Activated naive CD4-positive, alpha-beta T cell treated with anti-CD3 and anti-CD28 coated beads for 36 hours (primary cell): ENCODE results near the gene PRSS22. TPM values are rescaled to one million over a fixed set of nuclear protein-coding genes. Genes with fewer than 3 reads are reported as not detected.

ENCODE experiments used
- CTCF ChIA-PET: fragments of 350-600 bp; sonication (Branson Sonifier 250); formaldehyde crosslinking; loops from one replicate; lab custom pipeline; 2021; ENCODE audit warnings: antibody characterized with exemption; lab: Charles Lee
- DNase-seq: peaks from one replicate; pipeline ENCODE4 v3.0.0-alpha.2; 2020
- H3K27ac Mint-ChIP-seq: one replicate; pipeline ENCODE4 v1.8.0; 2021; ENCODE audit warnings: mild to moderate bottlenecking, mixed read lengths
- H3K27me3 Mint-ChIP-seq: one replicate; pipeline ENCODE4 v1.8.0; 2021; ENCODE audit warnings: low read depth, mixed read lengths
- H3K36me3 Mint-ChIP-seq: one replicate; pipeline ENCODE4 v1.8.0; 2021; ENCODE audit warnings: low read depth, mixed read lengths
- H3K4me1 Mint-ChIP-seq: one replicate; pipeline ENCODE4 v1.8.0; 2021; ENCODE audit warnings: low read depth, mixed read lengths
- H3K4me3 Mint-ChIP-seq: one replicate; pipeline ENCODE4 v1.8.0; 2021; ENCODE audit warnings: mild to moderate bottlenecking, moderate library complexity, mixed read lengths
- H3K9me3 Mint-ChIP-seq: one replicate; pipeline ENCODE4 v1.8.0; 2021; ENCODE audit warnings: mixed read lengths
- intact Hi-C: fragments of 100-400 bp; cut with micrococcal nuclease; formaldehyde crosslinking; loops from one replicate; pipeline ENCODE4 v1.15.1; 2023
- total RNA-seq, 2 experiments: library from RNA; stranded (reverse); gene quantifications; one replicate each; pipeline ENCODE4 v1.2.3, GENCODE V29; 2021

Gene PRSS22
- total RNA-seq, 2 experiments from 2014 or later: not detected

DNA sequence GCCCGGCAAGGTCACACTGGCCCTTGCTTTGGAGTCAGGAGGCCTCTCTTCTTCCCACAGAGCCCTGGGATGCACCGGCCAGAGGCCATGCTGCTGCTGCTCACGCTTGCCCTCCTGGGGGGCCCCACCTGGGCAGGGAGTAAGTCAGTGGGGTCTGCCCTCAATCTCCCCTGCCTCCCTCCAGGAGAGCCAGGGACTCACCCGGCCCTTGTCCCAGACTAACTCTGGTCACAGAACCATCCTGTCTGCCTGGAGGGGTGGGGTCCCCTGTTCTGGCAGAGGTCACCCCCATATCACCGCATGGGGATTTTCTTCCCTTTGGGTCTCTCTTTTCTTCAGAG is 27.6 kb downstream of the PRSS22 start:
- H3K9me3 Mint-ChIP-seq: no peaks in the 10 kb centered on the region
- intact Hi-C loops: no loop called here
- H3K27ac Mint-ChIP-seq: no peak overlapping the region
- CTCF ChIA-PET: no interaction called here
- no peaks in the 10 kb centered on the region for H3K4me1 Mint-ChIP-seq
- H3K4me3 Mint-ChIP-seq: no peak overlapping the region
- DNase-seq: no peak
- peaks cover 8% of the 10 kb centered on the region for H3K27me3 Mint-ChIP-seq
- H3K36me3 Mint-ChIP-seq: no peaks in the 10 kb centered on the region

DNA sequence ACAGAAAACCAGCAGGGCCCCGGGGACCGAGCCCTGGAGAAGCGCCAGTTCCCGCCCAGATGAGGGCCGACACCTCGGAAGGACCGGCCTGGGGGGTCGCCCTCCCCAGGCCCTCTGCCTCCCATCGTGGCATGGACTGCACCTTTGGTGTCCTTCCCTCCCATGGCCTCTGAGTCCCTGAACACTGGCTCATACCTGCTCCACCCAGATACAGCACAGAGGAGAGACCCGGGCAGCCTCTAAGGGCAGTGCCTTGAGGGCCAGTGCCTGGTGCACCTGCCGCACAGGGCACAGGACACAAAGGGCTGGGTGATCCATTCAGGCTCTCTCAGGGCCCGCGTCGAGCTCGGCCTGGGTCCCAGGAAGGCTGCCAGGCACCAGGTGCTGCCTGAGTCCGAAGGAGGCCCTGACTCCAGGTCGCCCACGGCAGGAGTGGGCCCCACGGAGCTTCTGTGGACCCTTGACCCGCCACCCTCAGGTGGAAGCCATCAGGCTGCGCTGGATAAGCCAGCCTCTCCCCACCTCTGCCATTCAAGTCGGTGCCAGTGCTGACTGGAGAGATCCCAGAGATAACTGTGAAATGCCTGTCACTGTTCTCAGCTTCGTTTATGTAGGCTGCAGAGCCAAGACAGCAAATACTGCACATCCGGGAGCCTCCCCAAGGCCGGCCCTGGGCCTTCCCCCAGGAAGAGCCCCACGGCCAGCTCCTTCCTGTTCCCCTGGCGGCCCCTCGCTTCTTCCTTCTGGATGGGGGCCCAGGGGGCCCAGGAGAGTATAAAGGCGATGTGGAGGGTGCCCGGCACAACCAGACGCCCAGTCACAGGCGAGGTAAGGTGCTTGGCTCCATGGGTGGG is 28.2 kb downstream of the PRSS22 start, which contains the start of gene ZG16B:
TSS of gene ZG16B (plus strand) at position 803 of the 854 bp plus-strand sequence. CDS start 139 bp downstream, outside the sequence.
- no peaks in the 10 kb centered on the region for H3K9me3 Mint-ChIP-seq
- no peak within 1 kb of the TSS for H3K27ac Mint-ChIP-seq
- peaks cover 7% of the 10 kb centered on the region for H3K27me3 Mint-ChIP-seq
- H3K4me1 Mint-ChIP-seq: no peaks in the 10 kb centered on the region
- intact Hi-C loops: no loop called here
- H3K36me3 Mint-ChIP-seq: no peaks in the 10 kb centered on the region
- no peak within 1 kb of the TSS for H3K4me3 Mint-ChIP-seq
- CTCF ChIA-PET: no interaction called here
- DNase-seq: no peak

DNA sequence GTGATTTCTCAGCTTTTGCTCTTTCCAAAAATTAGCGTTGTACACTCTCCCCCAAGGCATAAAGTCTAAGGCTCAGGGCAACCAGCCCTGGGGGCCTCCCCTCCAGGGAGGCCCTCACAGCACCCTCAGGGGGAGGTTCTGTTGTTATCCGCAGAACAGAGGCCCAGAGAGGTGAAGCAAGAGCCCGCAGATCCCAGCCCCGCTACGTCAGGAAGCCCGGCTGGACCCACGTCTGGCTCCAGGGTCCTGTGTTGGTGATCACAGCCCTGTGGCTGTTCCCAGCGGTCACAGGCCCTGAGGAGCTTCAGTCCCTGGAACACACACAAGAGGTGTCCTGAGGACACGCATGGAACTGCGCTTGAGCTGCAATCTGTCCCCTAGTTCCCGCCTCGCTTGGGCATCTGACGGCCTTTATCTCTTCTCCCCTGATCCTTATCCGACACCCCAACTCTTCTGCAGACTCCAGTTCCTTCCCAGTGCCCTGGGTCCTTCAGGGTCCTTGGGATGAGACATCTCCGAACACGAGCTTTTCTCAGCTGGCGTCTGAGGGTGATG is 29.0 kb downstream of the PRSS22 start:
- no peaks in the 10 kb centered on the region for H3K4me1 Mint-ChIP-seq
- H3K9me3 Mint-ChIP-seq: no peaks in the 10 kb centered on the region
- H3K27me3 Mint-ChIP-seq: peaks cover 5% of the 10 kb centered on the region
- H3K27ac Mint-ChIP-seq: no peak overlapping the region
- CTCF ChIA-PET: no interaction called here
- intact Hi-C loops: no loop called here
- H3K4me3 Mint-ChIP-seq: no peak overlapping the region
- no peak for DNase-seq
- H3K36me3 Mint-ChIP-seq: no peaks in the 10 kb centered on the region

DNA sequence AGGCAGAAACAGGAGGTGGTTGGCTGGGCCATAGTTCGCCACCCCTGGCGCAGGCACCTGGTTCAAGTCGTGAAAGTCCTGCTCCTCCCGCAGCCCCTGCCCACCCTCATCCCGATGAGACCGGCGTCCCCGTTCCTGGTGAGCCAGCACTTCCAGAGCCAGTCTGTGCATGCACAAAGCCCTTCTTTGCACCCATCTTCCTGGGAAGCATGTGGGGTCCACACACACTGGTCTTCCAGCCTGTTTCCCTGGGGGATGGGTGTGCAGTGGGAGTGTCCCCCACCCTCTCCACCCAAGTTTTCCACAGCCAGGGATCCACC is 29.5 kb downstream of the PRSS22 start:
- Mint-ChIP-seq H3K9me3 (no peaks in the 10 kb centered on the region), H3K27ac (no peak overlapping the region), H3K36me3 (no peaks in the 10 kb centered on the region), H3K4me3 (no peak overlapping the region), H3K27me3 (peaks cover 5% of the 10 kb centered on the region), H3K4me1 (no peaks in the 10 kb centered on the region)
- intact Hi-C loops: no loop called here
- no peak for DNase-seq
- CTCF ChIA-PET: no interaction called here

DNA sequence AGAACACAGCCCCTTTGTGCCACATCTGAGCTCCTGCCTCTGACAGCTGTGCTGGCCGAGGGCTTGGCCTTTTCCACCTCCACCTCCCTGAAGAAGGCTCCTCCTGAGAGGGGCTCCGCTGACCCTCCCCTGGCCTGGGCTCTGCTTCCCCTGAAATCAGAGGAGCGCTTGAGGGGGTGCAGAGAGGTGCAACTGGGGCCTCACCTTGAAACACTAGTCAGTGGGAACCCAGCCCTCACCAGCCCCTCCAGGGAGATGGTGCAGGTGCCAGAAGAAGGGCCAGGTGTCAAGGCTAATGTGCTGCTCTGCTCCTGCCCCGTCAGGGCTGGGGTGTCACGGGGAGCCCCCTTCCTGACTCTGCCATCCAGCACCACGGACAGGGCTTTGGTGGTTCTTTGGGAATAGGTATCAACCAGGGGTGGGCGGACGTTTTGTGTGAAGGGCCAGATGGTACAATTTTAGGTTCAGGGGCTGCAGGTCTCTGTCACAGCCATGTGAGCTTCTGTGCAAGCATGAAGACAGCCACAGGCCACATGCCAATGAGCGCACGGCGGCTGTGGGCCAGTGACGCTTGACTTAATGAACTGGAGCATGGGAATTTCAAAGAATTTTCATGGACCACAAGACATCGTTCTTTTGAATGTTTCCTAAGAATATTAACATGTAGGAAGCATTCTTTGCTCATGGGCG is 30.0 kb downstream of the PRSS22 start:
- Mint-ChIP-seq H3K4me3 (no peak overlapping the region), H3K27me3 (peaks cover 5% of the 10 kb centered on the region), H3K27ac (no peak overlapping the region), H3K9me3 (no peaks in the 10 kb centered on the region), H3K36me3 (no peaks in the 10 kb centered on the region), H3K4me1 (no peaks in the 10 kb centered on the region)
- no peak for DNase-seq
- CTCF ChIA-PET: no interaction called here
- intact Hi-C loops: no loop called here

DNA sequence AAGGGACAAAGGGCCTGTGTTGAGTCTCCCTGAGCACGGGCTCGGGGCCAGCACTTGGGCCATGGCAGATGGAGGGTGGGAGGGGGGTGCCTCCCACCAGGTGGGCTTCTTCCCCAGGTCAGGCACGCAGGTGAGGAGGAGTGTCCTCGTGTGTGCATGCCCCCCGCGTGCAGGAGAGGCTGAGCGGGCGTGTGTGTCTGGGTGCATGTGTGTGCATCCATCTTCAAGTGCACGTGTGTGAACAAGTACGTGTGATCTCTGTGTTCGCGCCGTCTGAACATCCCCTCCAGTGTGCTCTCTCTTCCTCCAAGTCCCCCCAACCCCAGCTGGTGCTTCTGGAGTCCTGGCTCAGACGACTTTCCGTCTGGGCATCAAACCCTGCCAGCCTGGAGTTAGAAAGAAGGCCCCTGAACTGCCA is 30.6 kb downstream of the PRSS22 start:
- CTCF ChIA-PET: no interaction called here

DNA sequence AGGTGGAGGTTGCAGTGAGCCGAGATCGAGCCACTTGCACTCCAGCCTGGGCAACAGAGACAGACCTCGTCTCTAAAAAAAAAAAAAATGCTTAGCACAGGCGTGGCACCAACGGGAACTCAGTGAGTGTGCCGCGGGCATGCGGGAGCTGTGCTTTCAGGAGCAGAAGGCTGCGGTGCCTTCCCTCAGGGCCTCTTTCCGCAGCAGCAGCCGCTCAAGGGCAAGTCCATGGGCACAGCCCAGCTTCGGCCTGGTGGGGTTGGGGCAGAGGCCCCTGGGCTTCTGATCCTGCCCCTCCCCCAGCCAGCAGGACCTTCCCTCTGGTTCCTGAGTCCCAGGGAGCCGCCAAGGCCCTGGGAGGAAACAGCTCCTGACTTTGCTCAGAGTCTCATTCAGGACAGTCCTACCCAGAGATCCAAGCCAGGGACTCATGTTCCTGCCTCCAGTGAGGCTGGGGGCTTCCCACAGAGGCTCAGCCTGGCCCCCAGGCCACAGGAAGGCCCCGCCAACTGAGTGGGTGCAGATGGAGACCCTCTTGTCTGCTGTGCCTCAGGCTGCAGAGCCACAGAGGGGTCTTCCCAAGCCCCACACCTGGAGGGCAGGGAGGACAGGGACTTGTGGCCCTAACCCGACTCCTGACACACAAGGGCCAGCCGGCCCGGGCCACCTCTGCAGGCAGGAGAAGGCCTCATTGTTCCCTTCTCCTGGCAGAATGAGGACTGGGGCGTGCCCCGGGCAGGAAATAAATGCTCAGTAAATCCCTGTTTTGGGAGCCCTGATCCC is 31.2 kb downstream of the PRSS22 start:
- Mint-ChIP-seq H3K9me3 (no peaks in the 10 kb centered on the region), H3K27me3 (peaks cover 5% of the 10 kb centered on the region), H3K4me3 (no peak overlapping the region), H3K36me3 (no peaks in the 10 kb centered on the region), H3K4me1 (no peaks in the 10 kb centered on the region), H3K27ac (no peak overlapping the region)
- intact Hi-C loops: no loop called here
- CTCF ChIA-PET: no interaction called here
- DNase-seq: no peak

More for the DNA sequence above, 30.6 kb downstream of the PRSS22 start:
- no peaks in the 10 kb centered on the region for H3K36me3 Mint-ChIP-seq
- peaks cover 5% of the 10 kb centered on the region for H3K27me3 Mint-ChIP-seq
- no peaks in the 10 kb centered on the region for H3K9me3 Mint-ChIP-seq
- no peaks in the 10 kb centered on the region for H3K4me1 Mint-ChIP-seq
- intact Hi-C loops: no loop called here
- no peak overlapping the region for H3K27ac Mint-ChIP-seq
- no peak for DNase-seq
- H3K4me3 Mint-ChIP-seq: no peak overlapping the region

DNA sequence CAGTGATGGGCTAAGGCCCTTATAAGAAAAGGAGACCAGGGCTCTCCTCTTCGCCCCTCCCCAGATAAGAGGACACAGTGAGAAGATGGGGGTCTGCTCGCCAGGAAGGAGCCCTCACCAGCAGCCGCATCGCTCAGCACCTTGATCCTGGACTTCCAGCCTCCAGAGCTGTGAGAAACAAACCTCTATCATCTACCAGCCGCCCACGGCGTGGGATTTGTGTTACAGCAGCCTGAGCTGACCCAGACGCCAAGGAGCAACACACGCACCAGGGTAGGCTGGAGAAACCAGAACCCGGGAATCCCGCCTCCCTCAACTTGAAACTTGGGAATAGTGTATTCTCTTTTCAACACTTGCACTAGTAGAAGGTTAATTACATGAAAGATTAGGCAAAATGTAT is 32.1 kb downstream of the PRSS22 start:
- CTCF ChIA-PET: no interaction called here
- no peak overlapping the region for H3K27ac Mint-ChIP-seq
- H3K36me3 Mint-ChIP-seq: no peaks in the 10 kb centered on the region
- no peaks in the 10 kb centered on the region for H3K4me1 Mint-ChIP-seq
- H3K27me3 Mint-ChIP-seq: peaks cover 2% of the 10 kb centered on the region
- no peak for DNase-seq
- intact Hi-C loops: no loop called here
- H3K9me3 Mint-ChIP-seq: no peaks in the 10 kb centered on the region
- no peak overlapping the region for H3K4me3 Mint-ChIP-seq

DNA sequence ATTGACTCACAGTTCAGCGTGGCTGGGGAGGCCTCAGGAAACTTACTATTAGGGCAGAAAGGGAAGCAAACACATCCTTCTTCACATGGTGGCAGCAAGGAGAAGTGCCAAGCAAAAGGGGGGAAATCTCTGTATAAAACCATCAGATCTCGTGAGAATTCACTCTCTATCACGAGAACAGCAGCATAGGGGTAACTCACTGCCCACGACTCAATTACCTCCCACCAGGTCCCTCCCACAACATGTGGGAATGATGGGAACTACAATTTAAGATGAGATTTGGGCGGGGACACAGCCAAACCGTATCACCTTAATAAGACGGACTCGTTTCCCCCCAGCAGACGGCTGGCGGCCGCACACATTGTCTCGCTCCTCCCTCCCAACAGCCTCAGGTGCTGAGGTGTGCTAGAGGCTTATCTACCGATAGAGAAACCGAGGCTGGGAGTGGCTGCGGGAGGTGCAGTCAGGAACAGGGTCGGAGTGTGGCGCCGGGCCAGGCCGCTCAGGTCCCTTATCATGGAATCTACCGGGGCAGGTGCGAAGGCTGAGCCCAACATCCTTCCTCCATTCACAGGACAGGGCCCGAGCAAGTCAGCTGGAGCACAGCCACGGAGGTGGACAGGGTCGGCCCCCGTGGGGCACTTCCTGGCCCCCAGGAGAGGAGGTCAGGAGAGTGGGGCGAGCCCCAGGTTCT is 32.8 kb downstream of the PRSS22 start:
- DNase-seq: no peak

DNA sequence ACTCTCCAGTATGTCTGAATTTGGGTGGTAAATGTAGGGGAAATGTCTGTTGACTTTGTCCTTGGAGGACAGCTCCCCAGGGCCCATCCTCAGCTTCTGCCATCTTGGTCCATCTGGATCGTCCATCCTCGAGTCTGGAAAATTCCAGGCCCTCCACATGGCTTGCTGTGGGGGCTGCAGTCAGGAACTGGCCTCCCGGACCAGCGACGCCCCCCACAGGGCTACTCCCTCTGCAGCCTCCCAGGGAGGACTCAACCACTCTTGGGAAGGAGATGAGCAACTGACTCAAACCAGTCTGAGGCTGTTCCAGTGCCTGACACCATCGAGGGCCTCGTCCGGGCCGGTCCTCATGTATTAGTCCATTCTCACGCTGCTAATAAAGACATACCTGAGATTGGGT is 33.3 kb downstream of the PRSS22 start:
- no peak for DNase-seq
- CTCF ChIA-PET: no interaction called here
- no peaks in the 10 kb centered on the region for H3K36me3 Mint-ChIP-seq
- H3K9me3 Mint-ChIP-seq: no peaks in the 10 kb centered on the region
- no peaks in the 10 kb centered on the region for H3K4me1 Mint-ChIP-seq
- no peaks in the 10 kb centered on the region for H3K27me3 Mint-ChIP-seq
- H3K4me3 Mint-ChIP-seq: no peak overlapping the region
- intact Hi-C loops: no loop called here
- no peak overlapping the region for H3K27ac Mint-ChIP-seq

More for the DNA sequence above, 32.8 kb downstream of the PRSS22 start:
- intact Hi-C loops: no loop called here
- H3K36me3 Mint-ChIP-seq: no peaks in the 10 kb centered on the region
- CTCF ChIA-PET: no interaction called here
- H3K9me3 Mint-ChIP-seq: no peaks in the 10 kb centered on the region
- H3K27ac Mint-ChIP-seq: no peak overlapping the region
- H3K27me3 Mint-ChIP-seq: no peaks in the 10 kb centered on the region
- H3K4me3 Mint-ChIP-seq: no peak overlapping the region
- H3K4me1 Mint-ChIP-seq: no peaks in the 10 kb centered on the region

DNA sequence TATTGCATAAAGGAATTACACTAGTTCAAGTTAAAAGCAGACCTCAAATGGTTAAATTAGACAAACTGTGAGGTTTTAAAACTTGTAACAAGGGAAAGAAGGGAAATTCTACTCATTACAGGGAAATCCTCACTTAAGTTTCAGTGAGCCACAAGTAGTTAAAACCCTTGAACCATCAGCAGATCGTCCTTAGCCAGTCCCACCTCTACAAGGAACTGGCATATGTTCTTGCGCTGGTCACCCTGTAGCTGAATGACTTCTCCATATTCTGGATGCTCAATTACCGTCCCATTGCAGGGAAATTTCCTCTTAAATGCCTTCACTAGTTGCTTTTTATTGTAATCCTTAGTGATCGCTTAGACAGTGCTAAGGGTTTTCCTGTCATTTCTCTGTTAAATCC is 35.5 kb downstream of the PRSS22 start:
- H3K4me1 Mint-ChIP-seq: no peaks in the 10 kb centered on the region
- no peak overlapping the region for H3K27ac Mint-ChIP-seq
- intact Hi-C loops: no loop called here
- H3K4me3 Mint-ChIP-seq: no peak overlapping the region
- CTCF ChIA-PET: interaction anchor here (1.1 kb wide), 1 partner anchor 41 kb away, joined by 3 read pairs; no protein-coding TSS in a partner anchor
- no peaks in the 10 kb centered on the region for H3K9me3 Mint-ChIP-seq
- H3K36me3 Mint-ChIP-seq: no peaks in the 10 kb centered on the region
- DNase-seq: no peak
- no peaks in the 10 kb centered on the region for H3K27me3 Mint-ChIP-seq

DNA sequence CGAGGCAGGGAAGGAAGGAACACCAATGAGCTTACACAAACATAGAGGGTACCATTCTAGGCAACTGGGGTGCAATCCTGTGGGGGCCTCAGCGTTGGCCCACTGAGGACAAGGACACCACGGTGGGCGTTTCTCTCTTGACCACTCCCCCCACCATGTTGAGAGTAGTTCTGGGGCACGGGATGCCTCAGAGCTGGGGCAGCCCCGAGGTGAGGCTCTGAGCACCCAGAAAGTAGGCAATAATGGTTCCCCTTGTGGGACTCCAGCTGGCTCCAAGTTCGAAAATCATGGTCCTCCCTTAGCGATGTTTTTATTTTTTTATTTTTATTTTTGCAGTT is 35.8 kb downstream of the PRSS22 start:
- Mint-ChIP-seq H3K36me3 (no peaks in the 10 kb centered on the region), H3K9me3 (no peaks in the 10 kb centered on the region), H3K27me3 (no peaks in the 10 kb centered on the region), H3K4me3 (no peak overlapping the region), H3K27ac (no peak overlapping the region), H3K4me1 (no peaks in the 10 kb centered on the region)
- CTCF ChIA-PET: interaction anchor here (0.8 to 1.1 kb wide), 2 partner anchors 42 to 46 kb away, joined by 3 read pairs; no protein-coding TSS in a partner anchor
- no peak for DNase-seq
- intact Hi-C loops: no loop called here
